ENCODE measurements around the gene ST8SIA5. TPM values are rescaled to one million over a fixed set of nuclear protein-coding genes. Genes with fewer than 3 reads are reported as not detected.

ST8SIA5 gene
- total RNA-seq, 1 donor, result under 0.01 TPM

DNA sequence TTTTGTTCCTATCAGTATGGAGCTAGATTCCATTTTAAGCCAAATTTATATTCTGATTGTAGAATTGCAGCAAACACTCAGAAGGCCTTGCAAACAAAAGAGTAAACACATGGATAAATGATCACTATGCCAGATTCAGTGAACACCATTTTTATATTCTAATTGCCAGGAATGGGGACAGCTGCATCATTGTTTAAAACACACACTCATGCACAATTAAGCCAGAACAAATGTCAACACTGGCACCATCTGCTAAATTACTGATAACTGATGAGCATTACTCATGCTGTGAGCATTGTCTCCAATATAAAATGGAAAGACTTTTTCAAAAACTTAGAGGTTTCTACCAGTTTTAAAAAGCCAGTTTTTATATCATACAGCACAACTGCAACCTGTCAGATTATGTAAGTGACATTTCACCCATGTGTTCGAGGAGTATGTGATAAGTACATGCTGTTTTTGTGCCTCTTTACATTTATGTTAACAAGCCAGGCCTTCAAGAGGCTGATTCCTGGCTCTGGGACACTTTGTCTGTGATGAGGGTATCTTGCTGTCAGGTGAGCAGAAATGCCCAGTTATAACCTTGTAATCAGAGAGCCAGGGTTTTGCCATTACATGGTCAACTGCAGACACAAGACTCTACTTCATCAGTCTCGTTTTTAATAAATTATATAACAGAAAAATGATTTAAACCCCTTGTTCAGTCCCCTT, 4.4 kb upstream of the ST8SIA5 start:
- H4K20me1 ChIP-seq (ENCODE audit: insufficient read depth, low read length), result no peaks in the 10 kb centered on the region
- H2AFZ ChIP-seq (ENCODE audit: low read length), result no peak overlapping the region
- no peaks in the 10 kb centered on the region for H3K4me1 ChIP-seq (ENCODE audit: insufficient read depth, low read length)
- H3K4me3 ChIP-seq (ENCODE audit: insufficient read depth, low read length), result no peak overlapping the region
- no peak for DNase-seq (ENCODE audit: insufficient read length, low spot score, missing footprints)
- no peak overlapping the region for H3K27ac ChIP-seq (ENCODE audit: low read depth, low read length)
- no peaks in the 10 kb centered on the region for H3K79me2 ChIP-seq (ENCODE audit: insufficient read depth, low read length)
- no peaks in the 10 kb centered on the region for H3K9me3 ChIP-seq (ENCODE audit: low read depth, low read length)
- H3K27me3 ChIP-seq (ENCODE audit: insufficient read depth, low read length), result peaks cover 34% of the 10 kb centered on the region
- H3K36me3 ChIP-seq (ENCODE audit: insufficient read depth, low read length), result no peaks in the 10 kb centered on the region
- H3K4me2 ChIP-seq (ENCODE audit: insufficient read depth, low read length), result no peak overlapping the region
- TF ChIP-seq, protein P1, sequence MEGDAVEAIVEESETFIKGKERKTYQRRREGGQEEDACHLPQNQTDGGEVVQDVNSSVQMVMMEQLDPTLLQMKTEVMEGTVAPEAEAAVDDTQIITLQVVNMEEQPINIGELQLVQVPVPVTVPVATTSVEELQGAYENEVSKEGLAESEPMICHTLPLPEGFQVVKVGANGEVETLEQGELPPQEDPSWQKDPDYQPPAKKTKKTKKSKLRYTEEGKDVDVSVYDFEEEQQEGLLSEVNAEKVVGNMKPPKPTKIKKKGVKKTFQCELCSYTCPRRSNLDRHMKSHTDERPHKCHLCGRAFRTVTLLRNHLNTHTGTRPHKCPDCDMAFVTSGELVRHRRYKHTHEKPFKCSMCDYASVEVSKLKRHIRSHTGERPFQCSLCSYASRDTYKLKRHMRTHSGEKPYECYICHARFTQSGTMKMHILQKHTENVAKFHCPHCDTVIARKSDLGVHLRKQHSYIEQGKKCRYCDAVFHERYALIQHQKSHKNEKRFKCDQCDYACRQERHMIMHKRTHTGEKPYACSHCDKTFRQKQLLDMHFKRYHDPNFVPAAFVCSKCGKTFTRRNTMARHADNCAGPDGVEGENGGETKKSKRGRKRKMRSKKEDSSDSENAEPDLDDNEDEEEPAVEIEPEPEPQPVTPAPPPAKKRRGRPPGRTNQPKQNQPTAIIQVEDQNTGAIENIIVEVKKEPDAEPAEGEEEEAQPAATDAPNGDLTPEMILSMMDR (IDR thresholded peaks at IDR 0.05; ENCODE audit: extremely low read depth, low read depth, low read length), result no peak

DNA sequence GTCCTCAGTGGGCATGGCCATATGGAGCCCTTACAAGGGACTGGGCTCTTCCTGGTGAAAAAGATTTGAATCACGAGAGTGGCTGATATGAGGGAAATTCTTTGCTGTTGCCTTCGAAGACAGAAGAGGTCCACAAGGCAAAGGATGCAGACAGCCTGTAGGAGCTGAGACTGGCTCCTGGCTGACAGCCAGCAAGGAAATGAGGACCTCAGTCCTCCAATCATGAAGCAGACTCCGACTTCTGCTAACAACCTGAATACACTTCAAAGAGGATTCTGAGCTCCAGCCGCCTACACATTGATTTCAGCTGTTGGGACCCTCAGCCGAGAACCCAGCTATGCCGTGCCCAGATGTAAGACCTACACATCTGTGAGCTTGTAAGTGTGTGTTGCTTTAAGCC, 3.0 kb upstream of the ST8SIA5 start:
- H3K79me2 ChIP-seq (ENCODE audit: insufficient read depth, low read length), result no peaks in the 10 kb centered on the region

DNA sequence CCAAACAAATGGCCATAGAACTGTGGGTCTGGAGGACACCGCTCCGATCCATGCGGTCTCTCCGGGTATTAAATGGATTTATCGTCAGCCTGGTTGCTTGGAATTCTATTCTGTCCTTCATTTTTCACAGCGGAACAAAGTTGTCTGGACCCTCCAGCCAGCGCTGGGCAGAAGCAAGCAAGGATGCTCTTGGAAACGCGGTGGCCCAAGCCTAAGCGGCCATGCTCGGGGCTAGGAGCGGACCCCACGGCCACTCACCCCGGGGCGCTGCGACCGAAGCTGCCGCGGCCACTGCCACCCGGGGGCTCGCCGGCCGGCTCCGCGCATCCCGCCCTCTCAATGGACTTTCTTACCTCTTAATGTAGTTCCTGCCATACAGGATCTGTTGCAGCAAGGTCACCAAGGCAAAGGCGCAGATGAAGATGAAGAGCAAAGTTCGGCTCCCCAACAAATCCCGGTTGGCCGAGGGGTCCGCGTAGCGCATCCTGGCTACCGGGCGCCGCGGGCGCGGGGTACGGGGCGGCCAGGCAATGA, 761 bp downstream of the ST8SIA5 start:
- no peaks in the 10 kb centered on the region for H3K36me3 ChIP-seq (ENCODE audit: insufficient read depth, low read length)
- TF ChIP-seq, protein P1 (IDR thresholded peaks at IDR 0.05; ENCODE audit: extremely low read depth, low read depth, low read length), result no peak
- no peaks in the 10 kb centered on the region for H4K20me1 ChIP-seq (ENCODE audit: insufficient read depth, low read length)
- H2AFZ ChIP-seq (ENCODE audit: low read length), result no peak overlapping the region
- H3K27ac ChIP-seq (ENCODE audit: low read depth, low read length), result no peak overlapping the region
- H3K4me2 ChIP-seq (ENCODE audit: insufficient read depth, low read length), result no peak overlapping the region
- peaks cover 49% of the 10 kb centered on the region for H3K27me3 ChIP-seq (ENCODE audit: insufficient read depth, low read length)
- no peak for DNase-seq (ENCODE audit: insufficient read length, low spot score, missing footprints)
- H3K4me3 ChIP-seq (ENCODE audit: insufficient read depth, low read length), result no peak overlapping the region
- H3K4me1 ChIP-seq (ENCODE audit: insufficient read depth, low read length), result no peaks in the 10 kb centered on the region
- no peaks in the 10 kb centered on the region for H3K9me3 ChIP-seq (ENCODE audit: low read depth, low read length)
- no peaks in the 10 kb centered on the region for H3K79me2 ChIP-seq (ENCODE audit: insufficient read depth, low read length)

More for the DNA sequence above, 3.0 kb upstream of the ST8SIA5 start:
- H3K4me3 ChIP-seq (ENCODE audit: insufficient read depth, low read length), result no peak overlapping the region
- H3K27ac ChIP-seq (ENCODE audit: low read depth, low read length), result no peak overlapping the region
- H2AFZ ChIP-seq (ENCODE audit: low read length), result no peak overlapping the region
- H3K36me3 ChIP-seq (ENCODE audit: insufficient read depth, low read length), result no peaks in the 10 kb centered on the region
- H3K27me3 ChIP-seq (ENCODE audit: insufficient read depth, low read length), result peaks cover 47% of the 10 kb centered on the region
- H3K4me2 ChIP-seq (ENCODE audit: insufficient read depth, low read length), result no peak overlapping the region
- H3K9me3 ChIP-seq (ENCODE audit: low read depth, low read length), result no peaks in the 10 kb centered on the region
- TF ChIP-seq, protein P1 (IDR thresholded peaks at IDR 0.05; ENCODE audit: extremely low read depth, low read depth, low read length), result no peak
- H4K20me1 ChIP-seq (ENCODE audit: insufficient read depth, low read length), result no peaks in the 10 kb centered on the region
- DNase-seq (ENCODE audit: insufficient read length, low spot score, missing footprints), result no peak
- H3K4me1 ChIP-seq (ENCODE audit: insufficient read depth, low read length), result no peaks in the 10 kb centered on the region

DNA sequence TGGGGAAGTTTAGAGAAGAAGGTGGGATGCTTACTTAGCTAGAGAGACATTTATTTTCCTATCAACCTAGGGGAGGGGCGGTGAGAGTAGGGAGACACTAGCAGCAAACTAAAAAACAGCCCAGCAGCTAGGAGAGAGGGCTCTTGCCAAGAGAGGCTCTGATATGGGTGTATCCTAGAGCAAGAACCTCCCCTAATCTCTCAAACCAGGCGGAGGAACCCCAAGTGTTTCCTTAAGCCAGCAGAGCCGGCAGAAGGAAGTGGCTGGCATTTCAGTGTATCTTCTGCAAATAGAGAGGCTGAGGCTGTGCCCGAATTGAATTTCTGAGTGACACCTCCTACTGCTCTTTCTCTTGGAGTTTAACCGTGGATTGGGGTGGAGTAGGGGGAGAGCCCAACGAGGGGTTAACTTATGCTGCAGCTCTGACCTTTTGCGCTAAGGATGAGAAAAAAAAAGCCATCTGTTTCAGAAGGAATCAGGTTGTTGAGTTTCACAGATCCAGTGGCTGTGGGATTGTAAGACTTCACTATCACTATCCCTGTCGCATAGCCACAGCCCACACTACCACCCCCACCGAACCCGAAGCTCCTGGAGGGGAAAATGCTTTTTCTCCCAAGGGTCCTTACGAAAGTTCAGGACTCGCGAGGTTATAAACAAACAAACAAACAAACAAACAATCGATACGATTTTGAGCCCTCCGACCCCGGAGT, 1.4 kb downstream of the ST8SIA5 start:
- Histone ChIP-seq H3K4me1 (ENCODE audit: insufficient read depth, low read length) (no peaks in the 10 kb centered on the region), H3K27me3 (ENCODE audit: insufficient read depth, low read length) (peaks cover 49% of the 10 kb centered on the region), H3K36me3 (ENCODE audit: insufficient read depth, low read length) (no peaks in the 10 kb centered on the region), H3K4me3 (ENCODE audit: insufficient read depth, low read length) (no peak overlapping the region), H2AFZ (ENCODE audit: low read length) (no peak overlapping the region), H3K27ac (ENCODE audit: low read depth, low read length) (no peak overlapping the region), H3K4me2 (ENCODE audit: insufficient read depth, low read length) (no peak overlapping the region), H3K79me2 (ENCODE audit: insufficient read depth, low read length) (no peaks in the 10 kb centered on the region), H4K20me1 (ENCODE audit: insufficient read depth, low read length) (no peaks in the 10 kb centered on the region), H3K9me3 (ENCODE audit: low read depth, low read length) (no peaks in the 10 kb centered on the region)
- DNase-seq (ENCODE audit: insufficient read length, low spot score, missing footprints), result no peak
- TF ChIP-seq, protein P1 (IDR thresholded peaks at IDR 0.05; ENCODE audit: extremely low read depth, low read depth, low read length), result no peak
